NCI-H82 treated with DMSO at 0.1 percent for 48 hours (cell line): ENCODE measurements around the gene RAB23.
"Not testable (repeated sequence)": the region's sequence is repeated elsewhere in the genome, so short reads cannot be mapped to it uniquely, and the experiment has no call there.

Experiments used
- DNase-seq: peaks from one replicate; lab custom pipeline; 2025; ENCODE audit not compliant: unreplicated experiment; lab: John Stamatoyannopoulos, UW

The RAB23 gene

DNA sequence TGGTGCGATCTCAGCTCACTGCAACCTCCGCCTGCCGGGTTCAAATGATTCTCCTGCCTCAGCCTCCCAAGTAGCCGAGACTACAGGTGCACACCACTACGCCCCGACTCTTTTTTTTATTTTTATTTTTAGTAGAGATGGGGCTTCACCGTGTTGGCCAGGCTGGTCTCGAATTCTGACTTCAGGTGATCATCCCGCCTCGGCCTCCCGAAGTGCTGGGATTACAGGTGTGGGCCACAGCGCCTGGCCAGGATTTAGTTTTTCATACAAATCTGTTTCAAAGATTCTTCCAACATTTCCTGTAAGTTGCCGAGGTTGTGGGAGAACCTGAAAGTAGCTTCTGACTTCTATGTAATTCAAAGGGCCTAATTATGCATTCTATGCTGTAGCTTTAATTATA, 21.4 kb upstream of the RAB23 start:
- not testable (repeated sequence) for DNase-seq

DNA sequence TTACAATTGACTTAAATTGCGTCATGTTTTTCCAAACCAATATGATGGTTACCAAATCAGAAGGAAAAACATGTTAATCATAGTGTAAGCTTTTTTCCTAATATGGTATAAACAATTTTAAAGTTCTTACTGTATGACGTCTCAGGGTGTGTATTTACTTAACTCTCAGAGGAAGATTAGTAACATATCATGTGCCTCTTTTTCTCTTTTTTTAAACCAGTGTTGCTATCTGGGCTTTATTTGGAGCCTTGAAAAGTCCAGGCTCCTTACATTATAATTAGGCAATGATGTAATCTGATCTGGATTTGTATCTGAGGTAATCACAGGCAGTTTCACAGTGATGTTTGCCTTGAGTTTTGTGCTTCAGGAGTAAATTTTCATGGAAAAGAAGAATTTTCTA, 20.4 kb upstream of the RAB23 start:
- DNase-seq, result no peak

DNA sequence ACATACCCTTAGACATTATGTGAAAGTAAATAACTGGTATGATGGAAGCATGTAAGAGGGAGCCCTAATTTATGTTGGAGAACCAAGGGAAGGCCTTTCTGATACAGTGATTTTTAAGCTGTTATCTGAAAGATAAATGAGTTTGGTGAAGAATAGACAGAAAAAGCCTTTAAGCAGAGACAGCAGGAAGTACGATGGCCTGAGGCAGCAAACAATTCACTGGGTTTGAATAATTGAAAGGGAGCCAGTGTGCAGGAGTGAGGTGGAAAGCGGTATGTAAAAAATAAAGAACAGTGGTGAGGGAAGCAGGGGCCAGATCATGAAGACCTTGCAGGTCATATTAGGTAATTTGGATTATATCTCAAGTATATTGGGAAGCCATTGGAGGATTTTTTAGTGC, 4.1 kb upstream of the RAB23 start:
- no peak for DNase-seq

DNA sequence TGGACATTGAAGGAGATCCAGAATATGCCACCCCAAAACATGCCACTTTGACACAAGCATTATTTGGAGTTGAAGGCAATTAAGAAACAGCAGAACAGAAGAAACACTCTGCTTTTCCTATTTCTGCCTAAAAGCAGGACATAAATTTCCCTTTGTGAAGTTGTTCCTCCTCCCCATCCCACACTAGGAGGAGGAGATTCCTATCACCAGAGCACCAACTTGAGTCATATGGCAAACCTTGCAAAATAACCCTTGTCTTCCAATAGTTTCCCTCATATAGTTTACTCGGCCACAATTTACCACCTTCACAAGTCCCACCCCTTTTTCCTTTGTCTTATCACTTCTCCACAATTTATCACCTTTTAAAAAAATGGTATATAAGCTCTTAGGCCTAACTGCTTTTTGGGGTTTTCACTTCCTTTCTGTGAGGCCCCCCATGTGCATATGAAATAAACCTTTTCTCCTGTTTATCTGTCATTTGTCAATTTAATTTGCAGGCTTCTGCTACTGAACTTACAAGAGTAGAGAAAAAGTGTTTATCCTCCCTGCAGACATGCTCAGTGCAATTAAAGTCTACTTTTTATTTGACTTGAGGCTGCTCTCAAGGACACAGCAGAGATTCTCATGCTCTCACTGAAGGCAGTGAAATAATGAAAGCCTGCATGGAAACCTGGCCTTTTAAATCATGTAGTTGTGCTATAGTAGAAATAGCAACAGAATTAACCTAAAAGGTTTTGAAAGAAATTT, 2.8 kb upstream of the RAB23 start:
- no peak for DNase-seq

DNA sequence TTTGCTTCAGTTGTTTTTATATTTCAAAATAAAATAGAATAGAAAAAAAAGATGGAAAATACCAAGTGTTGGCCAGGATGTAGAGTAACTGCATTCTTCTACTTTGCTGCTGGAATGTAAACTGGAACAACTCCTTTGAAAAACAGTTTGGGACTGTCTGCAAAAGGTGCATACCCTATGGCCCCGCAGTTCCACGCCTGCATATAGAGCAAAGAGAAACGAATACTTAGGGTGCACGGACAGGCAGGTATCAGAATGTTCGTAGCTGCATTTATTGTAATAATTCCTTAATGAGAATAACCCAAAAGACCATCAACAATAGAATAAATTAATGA, 603 bp upstream of the RAB23 start:
- no peak for DNase-seq

DNA sequence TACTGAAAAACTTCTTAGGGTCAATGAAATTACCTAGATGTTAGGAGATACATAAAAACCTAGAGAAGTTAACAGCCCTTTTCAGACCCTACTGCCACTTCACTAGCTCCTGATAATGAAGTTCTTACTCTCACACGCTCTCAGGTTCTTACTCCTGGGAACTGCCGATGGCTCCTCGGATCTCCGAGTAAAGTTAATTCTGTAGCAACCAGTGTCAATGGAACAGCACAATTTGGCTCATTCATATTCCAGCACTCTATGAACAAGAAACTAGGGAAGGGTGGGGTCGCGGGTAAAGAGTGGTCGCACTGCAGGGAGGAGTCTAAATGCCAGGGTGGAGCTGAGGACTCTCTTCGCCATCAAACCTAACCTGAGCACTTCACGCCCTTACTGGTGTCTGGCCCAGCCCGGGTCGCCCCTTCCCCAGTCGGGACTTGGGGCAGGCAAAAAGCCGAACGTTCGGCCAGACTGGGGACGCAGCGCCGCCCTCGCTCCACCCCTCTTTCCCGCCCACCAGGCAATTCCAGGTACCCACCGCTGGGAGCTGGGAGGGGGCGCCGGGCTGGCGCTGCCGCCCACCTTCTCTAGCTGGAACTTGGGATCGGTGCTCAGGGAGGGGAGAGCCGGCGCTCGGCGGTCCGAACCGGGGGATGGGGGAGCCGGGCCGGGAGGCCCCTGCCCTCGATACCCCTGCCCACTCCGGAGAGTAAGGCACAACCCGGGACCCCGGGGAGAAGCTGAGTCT, 744 bp downstream of the RAB23 start:
- peak; percentile 44 for DNase-seq

DNA sequence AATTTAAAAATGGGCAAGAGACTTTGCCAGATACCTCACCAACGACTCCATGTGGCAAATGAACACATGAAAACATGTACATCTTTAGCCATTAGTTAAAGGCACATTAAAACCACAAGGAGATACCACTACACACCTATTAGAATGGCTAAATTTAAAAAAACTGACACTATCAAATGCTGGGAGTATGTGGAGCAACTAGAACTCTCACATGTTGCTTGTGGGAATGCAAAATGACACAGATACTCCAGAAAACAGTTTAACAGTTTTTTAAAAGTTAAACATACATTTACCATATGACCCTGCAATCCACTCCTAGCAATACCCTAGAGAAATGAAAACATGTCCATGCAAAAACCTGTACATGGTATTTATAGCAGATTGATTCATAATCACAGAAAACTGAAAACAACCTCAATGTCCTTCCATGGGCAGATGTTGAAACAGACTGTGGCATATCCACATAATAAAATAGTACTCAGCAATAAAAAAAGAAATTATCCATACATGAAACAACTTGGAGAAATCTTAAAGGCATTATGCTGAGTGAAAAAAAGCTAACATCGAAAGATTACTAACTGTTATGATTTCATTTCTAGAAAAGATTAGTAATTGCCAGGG, 1.9 kb downstream of the RAB23 start:
- no peak for DNase-seq

DNA sequence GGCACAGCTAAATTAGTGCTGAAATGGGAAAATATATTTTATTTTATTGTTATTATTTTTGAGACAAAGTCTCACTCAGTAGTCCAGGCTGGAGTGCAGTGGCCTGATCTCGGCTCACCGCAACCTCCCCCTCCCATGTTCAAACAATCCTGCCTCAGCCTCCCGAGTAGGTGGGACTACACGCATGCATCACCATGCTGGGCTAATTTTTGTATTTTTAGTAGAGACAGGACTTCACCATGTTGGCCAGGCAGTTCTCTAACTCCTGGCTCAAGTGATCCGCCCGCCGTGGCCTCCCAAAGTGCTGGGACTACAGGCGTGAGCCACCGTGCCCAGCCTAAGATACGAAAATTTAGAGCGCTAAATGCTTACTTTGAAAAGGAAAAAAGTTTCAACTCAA, 4.8 kb downstream of the RAB23 start:
- DNase-seq, result no peak

DNA sequence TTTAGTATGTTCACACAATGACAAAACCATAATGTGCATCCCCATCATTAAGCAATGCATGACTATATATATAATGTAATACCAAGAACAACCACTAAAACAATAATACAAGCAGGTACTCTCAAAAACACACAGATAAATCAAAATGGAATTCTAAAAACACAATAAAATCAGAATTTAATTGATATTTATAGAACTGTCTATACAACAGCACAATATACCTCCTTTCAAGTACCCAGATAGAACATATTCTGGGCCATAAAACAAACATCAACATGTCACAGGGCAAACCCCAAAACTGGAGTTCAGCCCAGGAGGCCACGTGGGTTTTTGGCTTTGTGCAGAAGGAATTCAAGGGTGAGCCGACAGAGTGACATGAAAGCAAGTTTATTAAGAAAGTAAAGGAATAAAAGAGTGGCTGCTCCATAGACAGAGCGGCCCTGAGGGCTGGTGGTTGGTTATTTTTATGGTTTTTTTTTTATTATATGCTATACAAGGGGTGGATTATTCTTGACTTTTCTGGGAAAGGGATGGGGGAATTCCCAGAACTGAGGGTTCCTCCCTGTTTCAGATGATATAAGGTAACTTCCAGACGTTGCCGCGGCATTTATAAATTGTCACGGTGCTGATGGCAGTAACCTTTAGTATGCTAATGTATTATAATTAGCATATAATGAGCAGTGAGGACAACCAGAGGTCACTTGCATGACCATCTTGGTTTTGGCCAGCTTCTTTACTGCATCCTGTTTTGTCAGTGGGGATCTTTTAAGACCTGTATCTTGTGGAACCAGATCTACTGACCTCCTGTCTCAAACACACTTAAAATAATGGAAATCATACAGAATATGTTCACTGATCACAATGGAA, 5.6 kb downstream of the RAB23 start:
- DNase-seq, result no peak

DNA sequence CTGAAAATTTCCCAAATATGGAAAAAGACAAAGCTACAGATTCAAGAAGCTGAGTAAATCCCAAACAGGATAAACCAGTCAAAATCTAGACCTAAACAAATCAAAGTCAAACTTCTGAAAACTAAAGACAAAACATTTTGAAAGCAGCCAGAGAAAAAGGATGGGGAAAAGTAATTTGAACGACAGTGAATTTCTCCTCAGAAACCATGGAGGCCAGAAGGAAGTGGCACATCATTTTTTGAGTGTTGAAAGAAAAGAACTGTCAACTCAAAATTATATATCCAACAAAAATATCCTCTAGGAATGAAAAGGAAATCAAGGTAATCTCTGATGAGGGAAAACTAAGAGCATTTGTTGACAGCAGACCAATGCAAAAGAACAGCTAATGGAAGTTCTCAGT, 6.8 kb downstream of the RAB23 start:
- no peak for DNase-seq

DNA sequence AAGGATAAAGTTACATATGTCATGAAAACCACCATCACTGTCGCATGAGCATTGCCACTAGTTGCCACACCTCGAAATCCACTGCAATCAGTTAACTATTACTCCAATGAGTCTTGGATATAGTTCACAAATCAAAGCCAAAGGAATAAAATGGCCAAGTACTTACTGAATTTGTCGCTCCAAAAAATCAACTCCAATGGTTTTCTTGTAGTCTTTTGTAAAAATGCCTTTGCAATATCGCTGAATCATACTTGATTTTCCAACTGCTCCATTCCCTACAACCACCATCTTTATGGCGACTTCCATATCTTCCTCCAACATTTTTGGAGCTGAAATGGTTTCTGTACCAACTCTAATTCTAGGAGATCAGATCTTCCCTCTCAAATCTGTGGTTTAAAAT, 12.0 kb downstream of the RAB23 start:
- DNase-seq, result no peak

DNA sequence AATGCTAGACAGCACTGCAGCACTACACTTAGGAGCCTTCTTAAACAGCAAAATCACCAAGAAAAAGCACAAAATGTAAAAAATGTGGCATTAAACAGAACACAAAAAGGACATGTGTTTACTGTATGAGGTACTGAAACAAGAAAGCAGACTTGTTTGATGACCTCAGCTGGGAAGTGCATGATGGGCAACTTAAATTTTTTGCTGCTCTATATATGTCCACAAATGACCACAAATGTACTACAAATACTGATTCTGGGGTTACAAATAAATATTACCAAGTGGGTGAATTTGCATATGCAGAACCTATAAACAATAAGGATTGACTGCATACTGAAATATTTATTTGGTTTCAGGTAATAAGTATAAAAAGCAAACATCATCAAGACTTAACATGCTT, 13.1 kb downstream of the RAB23 start:
- no peak for DNase-seq

DNA sequence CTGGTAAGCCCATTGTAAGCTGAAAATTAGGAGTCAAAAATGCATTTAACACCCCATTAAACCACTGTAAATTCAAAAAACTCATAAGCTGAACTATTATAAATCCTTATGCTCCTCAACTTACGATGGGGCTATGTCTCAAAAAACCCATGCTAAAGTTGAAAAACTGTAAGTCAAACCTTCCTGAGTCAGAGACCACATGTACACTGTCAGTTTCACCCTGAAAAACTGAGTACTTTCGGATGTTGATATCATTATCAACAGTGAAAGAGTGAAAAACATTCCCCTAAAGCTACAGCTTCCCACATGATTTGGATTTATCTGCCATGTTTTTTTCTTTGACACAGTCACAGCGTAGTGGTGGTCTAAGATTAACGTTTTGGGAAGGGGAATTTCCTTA, 14.2 kb downstream of the RAB23 start:
- no peak for DNase-seq

DNA sequence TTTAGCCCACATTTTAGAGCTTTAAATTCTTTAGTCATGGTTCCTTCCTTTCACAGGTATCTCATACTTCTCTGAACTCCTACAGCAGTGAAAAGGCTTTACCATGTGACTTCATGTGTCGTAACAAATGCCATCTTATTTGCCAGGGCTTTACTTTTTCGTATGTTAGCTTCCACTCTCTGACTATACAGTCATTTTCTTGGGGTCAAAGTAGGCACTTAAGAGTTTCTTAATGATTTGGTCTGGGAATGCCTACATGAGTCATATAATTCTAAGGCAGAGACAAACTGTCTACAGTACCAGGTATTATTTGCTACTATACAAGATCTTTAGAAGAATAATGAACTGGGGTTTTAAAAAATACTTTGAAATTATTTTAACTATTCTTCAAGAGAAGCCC, 15.0 kb downstream of the RAB23 start:
- DNase-seq, result no peak

DNA sequence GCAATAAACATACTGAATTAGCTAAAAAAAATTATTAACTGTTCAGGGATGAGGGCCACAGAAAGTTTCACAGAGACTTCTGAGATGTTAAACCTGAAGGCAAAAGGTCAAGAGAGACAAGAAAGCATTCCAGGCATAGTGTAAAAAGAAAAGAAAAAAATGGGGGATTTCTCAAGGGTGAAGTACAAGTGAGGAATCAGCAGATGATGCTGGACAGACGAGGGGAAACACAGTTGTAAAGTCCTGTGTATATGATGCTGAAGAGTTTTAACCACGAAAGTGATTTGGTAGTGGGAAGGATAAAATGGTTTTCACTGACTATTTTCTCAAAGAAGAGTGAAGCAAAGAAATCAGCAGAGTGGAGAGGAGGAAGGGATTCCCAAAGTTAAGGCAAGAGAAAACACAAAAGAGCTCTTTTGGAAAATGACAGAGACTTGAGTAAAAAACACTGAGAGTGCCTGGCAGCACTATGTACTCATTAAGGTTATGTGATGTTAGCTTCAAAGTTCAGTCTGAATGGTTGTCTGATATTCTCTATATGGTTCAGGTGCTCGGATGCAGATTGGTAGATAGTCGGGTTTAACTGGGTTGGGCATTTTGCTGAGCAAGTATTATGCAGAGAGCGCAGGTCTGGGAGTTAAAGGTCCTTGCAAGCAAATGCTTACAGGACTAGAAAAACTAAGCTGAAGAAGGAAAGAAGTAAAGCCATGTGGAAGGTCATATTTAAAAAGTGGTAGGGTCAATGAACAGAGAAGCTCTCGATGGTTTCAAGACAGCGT, 16.4 kb downstream of the RAB23 start:
- DNase-seq, result no peak

DNA sequence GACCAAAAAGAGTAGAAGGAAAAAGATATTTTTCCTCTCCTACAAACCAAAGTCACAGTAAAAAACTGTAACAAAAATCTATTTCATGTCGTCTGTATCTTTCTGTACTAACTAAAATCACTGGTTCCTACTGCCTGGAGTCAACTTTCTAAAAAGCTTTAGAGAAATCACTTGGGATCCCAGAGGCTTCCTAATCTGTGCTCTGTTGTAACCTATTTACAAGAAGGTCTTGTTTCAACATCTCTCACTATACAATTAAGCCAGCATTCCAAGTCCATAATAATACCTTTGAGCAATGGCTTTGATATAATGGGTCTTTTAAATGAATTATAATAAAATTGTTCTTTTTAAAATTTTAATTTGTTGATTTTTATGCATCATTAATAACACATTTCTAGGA, 20.4 kb downstream of the RAB23 start:
- DNase-seq, result no peak

DNA sequence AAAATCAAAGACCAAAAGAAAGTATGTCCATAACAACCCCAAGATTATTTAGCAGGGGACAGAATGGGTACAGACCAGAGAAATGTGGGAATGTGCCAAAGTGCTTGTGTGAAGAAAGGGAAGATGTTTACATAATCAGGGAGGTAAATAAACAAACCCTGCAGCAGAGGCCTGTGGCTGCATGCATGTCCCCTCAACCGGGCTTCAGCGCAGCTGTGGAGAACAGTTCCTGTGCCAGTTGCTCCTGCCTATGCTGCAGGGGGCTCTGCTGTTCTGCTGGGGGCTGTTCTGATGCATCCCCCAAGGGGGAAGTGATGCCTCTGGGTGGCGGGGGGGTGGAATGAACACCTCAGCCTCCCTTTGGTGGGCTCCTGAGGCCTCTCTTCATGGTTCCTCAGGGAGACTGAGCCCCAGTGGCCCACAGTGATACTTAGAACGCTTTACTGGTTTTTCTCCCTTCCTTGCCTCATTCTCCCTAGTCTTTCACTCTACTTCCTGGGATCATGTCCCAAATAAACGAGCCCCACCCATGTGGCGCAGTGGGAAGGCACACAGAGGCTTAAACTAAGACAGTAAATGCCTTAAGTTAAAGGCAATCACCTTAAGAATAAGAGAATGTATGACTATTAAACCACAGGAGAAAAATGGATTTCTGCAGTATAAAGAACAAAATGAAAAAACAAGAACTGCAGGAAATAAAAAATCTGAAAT, 23.0 kb downstream of the RAB23 start:
- DNase-seq, result no peak

DNA sequence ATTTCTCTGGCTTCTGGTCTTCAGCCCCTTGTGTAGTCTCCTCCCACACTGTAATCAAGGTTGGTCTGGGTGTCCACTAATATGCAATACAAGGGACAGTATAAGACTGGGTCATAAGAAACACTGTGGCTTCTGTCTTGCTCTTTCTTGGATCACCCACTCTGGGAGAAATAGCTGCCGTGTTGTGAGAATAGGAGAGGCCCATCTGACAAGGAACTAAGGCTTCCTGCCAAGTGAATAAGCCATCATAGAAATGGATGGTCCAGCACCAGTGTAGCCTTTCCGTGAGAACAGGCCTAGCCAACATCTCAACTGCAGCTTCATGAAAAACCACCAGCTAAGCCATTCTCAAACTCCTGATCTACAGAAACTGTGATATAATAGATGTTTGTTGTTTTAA, 26.6 kb downstream of the RAB23 start:
- no peak for DNase-seq

DNA sequence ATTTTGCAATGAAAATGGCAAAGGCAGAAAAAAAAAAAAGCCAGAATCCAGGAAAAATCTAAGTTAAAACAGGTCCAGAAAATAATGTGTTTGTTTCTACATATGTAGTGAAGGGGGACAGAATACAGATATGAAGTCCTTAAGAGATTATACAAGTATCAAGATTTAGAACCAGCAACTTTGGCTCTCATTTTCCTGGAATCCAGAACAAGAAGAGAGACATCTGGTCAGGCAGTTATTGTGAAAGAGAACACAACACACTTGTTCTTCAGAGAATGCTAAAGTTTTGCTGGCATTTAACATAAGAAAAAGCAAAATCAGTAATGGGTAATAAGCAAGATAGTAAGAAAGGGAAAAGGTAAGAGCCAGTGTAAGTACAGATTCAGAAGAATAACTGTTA, 28.9 kb downstream of the RAB23 start:
- DNase-seq, result no peak

DNA sequence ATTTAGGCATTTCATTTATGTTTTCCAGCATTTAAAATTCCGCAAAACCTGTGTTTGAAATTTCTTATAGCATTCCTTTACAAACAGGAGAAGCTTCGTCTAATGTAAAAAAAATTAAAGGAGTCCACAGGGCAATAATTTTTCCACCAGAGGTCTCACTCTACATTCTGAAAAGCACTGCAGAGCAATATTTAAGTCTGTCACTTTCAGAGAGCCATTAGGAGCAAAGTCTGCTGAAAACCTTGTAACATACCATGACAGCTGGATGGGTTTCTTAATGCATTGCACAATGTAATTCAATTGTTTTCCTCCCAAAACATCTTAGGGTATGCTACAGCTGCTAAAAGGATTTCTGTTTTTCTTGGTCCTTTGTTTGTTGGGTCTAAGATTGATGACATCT, 32.0 kb downstream of the RAB23 start:
- DNase-seq, result no peak
